Right lung (tissue), 5 donors: ENCODE measurements around the gene RNASE9. TPM values are rescaled to one million over a fixed set of nuclear protein-coding genes. Genes with fewer than 3 reads are reported as not detected.
"Not testable (repeated sequence)": the region's sequence is repeated elsewhere in the genome, so short reads cannot be mapped to it uniquely, and the experiment has no call there.

ENCODE experiments used
- DNase-seq, 2 donors: peaks; one replicate each; pipeline ENCODE4 v3.0.0-alpha.2; 2013
- polyA plus RNA-seq, 5 donors: library from polyadenylated mRNA; unstranded; fragments of 120-200 nt; gene quantifications; one replicate each; pipeline versions ENCODE4 v1.2.1 to v1.2.3, GENCODE V29; 2013; ENCODE audit warnings: inconsistent platforms in 1 of 5, low replicate concordance in 1 of 5; ENCODE audit not compliant: insufficient read length in 5 of 5, insufficient read depth in 1 of 5

Gene RNASE9
- polyA plus RNA-seq, 5 donors: not detected

DNA sequence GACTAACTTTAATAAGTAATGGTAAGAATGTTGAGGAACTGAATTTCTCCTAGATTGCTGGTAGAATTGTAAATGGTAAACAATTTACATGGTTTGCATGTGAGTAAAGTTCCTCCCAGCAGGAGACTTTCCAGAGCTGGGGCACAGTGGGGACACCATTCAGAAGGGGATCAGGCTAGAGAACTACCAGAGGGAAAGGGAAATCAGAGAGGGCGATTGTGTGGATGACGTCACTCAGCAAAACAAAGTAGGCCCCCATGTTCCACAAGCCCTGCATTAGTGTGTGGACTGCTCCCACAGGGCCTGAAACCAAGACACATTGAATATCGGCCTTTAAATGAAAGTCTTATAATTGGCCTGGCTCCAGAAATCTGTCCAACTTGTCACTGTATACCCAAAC, 17.5 kb upstream of the RNASE9 start:
- no peak for DNase-seq

DNA sequence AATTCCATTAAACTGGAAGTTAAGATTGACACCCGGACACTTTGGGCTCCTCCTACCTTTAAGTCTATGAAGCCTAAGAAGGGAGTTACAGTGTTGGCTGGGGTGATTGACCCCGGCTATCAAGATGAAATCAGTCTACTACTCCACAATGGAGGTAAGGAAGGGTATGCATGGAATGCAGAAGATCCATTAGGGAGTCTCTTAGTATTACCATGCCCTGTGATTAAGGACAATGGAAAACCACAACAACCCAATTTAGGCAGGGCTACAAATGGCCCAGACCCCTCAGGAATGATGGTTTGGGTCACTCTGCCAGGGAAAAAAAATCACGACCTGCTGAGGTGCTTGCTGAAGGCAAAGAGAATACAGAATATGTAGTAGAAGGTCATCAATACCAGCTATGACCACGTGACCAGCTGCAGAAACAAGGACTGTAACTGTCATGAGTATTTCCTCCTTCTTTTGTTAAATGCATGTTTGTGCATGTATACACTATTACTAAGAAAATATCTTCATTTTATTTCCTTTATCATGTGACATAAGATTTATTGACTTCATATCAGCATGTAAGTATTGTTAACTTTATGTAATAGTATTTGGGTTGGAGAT, 11.6 kb upstream of the RNASE9 start:
- DNase-seq: not testable (repeated sequence)

DNA sequence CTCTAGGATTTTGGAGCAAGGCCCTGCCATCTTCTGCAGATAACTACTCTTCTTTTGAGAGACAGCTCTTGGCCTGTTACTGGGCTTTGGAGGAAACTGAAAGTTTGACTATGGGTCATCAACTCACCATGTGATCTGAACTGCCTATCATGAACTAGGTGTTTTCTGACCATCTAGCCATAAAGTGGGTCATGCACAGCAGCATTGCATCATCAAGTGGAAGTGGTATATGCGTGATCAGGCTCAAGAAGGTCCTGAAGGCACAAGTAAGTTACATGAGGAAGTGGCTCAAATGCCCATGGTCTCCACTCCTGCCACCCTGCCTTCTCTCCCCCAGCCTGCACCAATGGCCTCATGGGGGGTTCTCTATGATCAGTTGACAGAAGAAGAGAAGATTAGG, 9.9 kb upstream of the RNASE9 start:
- DNase-seq: not testable (repeated sequence)

DNA sequence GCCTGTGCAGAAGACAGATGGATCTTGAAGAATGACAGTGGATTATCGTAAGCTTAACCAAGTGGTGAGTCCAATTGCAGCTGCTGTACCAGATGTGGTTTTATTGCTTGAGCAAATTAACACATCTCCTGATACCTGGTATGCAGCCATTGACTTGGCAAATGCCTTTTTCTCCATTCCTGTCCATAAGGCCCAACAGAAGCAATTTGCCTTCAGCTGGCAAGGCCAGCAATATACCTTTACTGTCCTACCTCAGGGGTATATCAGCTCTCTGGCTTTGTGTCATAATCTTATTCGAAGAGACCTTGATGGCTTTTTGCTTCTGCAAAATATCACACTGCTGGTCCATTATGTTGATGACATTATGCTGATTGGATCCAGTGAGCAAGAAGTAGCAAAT, 9.0 kb upstream of the RNASE9 start:
- DNase-seq: not testable (repeated sequence)

DNA sequence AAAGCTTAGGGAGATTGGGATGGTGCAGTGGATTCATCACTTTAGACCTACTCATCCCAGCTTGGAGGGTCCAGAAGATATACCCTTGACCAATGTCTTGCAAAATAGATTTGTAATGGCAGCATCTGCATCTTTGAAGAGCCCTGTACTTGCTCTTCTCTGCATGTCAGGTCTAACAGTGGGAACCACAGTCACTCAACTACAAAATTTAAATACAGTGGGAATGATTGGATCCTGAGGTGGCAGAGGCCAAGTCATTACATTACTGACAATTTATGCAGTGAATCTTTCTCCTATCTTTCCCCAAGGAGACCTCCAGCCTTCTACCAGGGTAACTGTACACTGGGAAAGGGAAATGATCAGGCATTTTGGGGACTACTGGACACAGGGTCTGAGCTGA, 8.2 kb upstream of the RNASE9 start:
- DNase-seq: no peak

DNA sequence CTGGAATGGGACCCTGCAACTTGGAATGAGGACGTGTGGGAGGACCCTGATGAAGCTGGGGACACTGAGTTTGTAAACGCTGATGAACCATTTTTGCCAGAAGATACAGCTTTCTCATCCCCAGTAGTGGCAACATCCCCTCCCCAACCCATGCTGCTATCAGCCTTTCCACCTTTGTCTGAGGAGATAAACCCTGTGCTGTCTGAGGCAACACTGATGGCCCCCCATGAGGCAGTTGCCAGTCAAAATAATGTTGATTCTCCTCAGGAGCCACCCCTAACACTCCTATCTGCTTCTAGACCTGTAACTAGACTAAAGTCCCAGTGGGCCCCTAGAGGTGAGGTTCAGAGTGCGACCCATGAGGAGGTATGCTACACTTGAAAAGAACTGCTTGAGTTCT, 7.5 kb upstream of the RNASE9 start:
- no peak for DNase-seq

DNA sequence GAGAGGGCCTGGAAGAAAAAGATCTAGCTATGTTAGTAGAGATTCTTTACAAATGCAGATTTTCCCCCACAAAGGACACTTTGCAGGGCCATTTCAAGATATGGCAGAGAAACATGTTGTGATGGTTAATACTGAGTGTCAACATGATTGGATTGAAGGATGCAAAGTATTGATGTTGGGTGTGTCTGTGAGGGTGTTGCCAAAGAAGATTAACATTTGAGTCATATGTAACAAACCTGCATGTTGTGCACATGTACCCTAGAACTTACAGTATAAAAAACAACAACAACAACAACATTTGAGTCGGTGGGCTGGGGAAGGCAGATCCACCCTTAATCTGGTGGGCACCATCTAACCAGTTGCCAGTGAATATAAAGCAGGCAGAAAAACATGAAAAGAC, 6.4 kb upstream of the RNASE9 start:
- not testable (repeated sequence) for DNase-seq

DNA sequence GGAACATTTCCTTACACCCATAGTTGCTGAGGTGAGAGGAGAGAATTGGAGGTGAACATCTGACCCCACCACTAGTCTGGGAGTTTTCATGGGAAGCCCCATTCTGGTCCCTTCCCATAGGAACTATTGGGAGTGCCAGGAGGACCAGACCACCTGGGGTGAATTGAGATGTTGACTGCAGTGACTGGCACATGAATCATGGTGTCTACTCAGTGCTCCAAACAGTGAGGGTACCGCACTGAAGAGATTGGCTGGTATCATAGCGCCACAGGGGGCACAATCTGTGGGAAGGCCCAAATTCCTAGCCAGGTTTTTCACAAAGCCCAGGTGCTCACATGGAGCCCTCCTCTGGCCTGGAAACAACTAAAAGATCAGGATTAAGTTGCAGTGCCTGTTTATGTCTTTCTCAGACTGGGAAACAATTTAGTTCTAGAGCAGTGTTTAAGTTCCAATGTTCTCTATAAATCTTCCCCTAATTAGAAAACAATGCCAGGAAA, 3.7 kb upstream of the RNASE9 start:
- DNase-seq: no peak

DNA sequence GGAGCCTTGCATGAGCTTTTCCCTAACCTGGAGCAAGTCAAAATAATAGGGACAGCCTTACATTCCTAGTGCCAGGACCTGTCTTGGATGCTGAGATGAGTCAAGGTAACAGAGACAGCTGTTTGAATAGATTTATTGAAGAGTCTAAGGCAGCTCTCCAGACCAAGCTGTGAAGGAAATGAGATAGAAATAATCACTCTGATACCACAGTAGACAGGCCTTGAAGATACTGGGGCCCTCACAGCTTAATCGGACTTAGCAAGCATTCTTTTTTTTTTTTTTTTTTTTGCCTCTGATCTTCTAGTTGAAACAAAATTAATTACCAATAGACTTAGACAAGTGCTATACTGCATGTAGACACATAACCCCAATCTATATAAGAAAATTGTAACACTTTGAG, 3.1 kb upstream of the RNASE9 start:
- no peak for DNase-seq

DNA sequence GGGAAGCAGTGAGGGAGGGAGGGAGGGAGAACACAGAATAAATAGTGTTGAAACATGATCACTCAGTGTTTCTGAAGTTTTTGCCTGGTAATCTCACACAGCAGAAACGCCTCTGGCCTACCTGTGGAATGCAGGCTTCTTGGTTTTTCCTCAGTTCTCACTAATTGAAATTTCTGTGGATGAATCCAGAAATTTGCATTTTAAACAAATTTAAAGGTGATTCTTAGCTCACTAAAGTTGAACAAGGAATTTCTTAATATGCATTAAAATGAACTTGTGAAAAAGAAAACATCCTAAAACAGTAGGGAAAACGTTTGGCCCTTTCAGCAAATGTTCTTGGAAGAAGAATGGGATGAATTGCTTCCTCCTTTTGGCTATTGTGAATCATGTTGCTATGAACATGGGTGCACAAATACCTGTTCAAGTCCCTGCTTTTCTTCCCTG, 1.4 kb downstream of the RNASE9 start:
- DNase-seq: no peak

DNA sequence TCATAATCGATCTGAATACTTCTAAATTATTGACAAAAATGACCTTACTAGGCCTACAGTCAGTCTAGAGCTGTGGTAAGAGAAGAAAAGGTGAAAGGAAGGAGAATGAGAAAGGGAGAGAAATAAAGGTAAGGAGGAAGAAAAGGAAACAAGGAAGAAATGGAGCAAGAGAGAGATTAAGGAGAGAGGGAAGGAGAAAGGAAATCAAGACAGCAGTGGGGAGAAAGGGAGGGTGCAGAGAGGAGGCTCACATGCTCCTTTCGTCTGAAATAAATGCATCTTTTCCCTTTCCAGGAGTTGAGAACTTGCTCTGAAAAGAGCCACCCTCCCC, 3.7 kb downstream of the RNASE9 start:
- no peak for DNase-seq

DNA sequence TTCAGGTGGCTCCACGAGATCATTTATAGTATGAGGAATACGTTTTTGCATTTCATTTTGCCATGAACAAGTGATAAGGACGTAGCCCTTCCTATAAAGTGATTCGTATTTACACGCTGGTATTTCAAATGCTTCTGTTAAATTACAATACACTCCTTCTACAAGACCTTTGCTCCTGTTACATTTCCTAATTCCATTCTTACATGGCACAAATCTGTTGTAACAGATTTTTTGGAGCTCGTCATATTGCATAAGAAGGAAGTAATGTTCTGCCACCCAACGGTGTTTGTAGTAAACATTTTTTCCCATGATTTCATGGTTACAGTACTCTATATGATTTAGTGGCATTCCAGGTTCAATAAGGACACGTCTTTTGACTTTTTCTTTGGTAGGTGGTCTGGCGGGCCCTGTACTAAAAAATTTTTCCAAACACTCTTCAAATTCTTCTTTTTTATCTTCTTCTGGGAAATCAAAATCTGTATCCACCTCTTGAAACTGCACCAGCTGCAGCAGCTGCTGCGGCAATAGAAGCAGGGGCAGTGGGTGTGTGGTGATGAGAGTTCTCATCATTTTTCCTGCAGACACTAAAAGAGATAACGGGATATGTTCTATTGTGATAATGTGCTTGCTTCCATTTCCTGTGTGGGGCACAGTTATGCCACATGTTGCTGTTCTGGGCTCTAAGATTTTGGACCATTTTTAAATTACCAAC, 4.2 kb downstream of the RNASE9 start:
- DNase-seq: no peak

DNA sequence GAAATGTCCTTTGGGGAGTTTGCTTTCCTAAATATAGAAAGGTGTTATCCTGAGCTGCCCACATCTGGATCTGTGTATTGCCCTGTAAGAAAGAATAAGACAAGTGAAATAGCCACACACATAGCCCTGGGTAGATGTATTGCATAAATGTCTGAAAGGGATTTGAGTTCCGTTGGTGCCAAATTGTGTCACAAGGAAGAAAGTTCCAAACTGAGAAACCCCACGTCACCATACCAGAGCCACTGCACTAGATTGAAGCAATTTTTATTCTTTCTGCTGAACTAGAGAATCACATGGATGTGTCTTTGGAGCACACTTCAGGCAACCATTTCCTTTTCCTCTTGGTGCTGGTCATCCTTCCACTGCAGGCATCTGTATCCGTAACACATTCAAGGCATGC, 5.0 kb downstream of the RNASE9 start:
- no peak for DNase-seq

DNA sequence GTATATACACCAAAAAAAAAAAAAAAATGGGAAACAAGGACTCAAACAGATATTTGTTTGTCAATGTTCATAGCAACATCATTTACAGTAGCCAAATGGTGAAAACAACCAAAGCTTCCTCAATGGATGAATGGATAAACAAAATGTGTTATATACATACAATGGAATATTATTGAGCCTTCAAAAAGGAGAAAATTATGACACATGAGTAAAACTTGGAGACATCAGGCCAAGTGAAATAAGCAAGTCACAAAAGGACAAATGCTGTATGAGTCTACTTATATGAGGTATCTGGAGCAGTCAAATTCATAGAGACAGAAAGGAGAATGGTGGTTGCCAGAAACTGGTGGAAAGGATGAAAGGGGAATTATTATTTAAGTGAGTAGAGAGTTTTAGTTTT, 7.8 kb downstream of the RNASE9 start:
- no peak for DNase-seq

DNA sequence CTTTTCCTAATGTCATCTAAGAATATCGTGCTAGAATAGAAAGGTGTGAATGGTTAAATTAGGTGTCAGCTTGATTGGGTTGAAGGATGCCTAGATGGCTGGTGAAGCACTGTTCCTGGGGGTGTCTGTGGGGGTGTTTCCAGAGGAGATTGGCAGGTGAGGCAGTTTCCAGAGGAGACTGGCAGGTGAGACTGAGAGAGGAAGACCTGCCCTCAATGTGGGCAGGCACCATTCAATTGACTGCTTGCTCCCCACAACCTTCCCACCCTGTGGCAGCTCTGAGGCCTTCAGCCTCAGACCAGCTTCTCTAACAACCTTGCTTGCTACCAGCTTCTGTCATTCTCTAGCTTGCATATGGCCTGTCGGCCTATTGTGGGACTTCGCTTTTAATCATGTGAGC, 9.2 kb downstream of the RNASE9 start:
- no peak for DNase-seq

DNA sequence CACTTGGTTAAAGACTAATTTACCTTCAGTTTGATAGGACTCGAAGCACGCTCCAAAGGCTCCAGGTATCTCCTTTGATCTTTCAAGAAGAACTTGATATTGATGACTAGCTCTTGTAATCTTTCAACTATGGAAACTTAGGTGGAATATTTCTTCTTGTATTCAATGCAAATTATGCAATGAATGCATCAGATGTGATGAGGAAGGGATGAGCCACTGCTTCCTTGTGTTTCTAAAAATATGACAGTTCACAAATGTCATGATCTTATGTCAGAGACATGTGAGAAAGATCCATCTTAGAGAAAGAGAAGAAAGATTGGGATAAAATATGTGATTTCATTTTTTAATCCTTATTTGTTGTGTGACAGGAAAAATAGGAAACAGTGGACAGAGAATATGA, 9.9 kb downstream of the RNASE9 start:
- no peak for DNase-seq

DNA sequence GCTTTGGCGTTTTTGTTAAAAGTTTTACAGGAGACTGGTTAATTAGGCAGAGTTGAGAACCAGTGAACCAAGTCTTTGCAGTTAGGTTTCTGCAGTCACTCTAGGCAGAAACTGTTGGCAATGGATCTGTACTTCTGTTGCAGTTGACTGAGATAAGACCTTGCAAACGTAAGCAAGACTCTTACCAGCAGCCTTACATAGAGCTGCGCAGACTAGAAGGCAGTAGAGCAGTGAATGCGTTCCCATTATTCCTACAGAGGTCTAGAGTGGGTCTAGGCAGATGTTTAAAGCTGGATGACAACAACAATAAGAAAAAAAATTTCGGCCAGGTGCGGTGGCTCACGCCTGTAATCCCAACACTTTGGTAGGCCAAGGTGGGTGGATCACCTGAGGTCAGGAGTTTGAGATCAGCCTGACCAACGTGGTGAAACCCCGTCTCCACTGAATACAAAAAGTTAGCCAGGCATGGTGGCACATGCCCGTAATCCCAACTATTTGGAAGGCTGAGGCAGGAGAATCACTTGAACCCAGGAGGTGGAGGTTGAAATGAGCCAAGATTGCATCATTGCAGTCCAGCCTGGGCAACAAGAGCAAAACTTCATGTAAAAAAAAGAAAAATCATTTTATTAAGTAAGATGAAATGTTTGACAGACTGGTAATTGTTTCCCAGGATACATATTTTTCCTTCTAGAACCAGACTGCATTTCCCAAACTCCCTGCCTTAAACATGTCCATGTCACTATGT, 12.3 kb downstream of the RNASE9 start:
- DNase-seq: no peak

DNA sequence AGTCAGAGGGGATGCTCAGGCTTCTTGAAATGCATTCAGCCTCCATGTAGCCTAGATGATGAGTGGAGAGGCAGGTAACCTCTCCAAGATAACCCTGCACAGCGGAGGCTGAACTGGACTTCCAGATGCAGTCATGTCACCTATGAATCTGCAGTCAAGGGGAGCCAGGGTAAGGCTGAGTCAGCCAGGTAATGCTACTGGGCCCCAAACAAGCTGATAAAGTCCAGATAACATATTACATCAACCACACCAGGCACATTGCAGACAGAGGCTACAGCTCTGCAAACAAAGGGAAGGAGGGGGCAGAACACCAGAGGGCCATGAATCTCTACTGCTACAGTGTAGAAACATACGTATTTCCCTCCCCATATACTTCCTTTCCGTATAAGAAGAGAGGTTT, 14.0 kb downstream of the RNASE9 start:
- DNase-seq: no peak

DNA sequence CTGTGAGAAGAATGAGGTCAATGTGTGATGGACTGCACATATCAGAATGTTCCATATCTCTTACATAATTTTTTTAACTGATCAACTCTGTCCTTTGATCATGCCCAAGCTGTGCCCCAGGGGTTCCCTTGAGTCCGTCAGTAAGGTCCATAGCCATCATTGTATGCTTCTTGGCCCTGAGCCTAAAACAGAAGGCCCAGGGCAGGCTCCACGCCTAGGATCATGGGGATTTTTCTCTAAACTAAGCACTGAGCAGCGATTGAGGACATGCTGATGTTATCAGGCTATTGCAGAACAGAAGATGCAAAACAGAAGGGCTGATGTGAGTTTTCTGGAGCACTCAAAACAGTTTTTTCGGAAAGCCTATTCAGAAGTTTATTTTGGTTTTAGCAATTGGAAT, 20.9 kb downstream of the RNASE9 start:
- DNase-seq: no peak

DNA sequence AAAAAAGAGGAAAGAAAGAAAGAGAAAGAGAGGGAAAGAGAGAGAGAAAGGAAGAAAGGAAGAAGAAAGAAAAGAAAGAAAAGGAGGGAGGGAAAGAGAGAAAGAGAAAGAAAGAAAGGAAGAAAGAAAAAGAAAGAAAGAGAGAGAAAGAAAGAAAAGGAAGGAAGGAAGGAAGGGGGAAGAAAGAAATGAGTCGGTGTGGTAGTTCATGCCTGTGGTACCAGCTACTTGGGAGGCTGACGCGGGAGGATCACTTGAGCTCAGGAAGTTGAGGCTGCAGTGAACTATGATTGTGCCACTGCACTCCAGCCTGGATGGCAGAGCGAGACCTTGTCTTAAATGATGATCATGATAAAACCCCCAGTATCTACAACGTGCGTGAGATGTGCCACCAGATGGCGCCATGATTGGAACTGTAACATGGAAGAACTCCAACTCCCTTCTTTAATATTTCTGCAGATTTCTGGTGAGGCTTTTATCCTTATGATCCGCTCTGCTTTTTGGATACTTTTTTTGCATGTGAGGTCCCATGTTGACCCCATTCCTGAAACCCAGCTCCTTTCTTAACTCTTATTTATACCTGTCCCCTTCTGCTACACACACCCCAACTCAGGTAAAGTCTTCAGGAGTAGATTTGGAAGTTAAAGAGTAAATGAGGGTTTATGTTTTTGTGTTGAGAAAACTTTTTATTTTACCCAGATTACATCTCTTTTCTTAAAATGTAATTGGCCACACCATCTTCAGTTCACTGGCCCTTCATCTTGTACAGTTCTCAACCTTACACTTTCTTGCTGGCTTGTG, 29.9 kb downstream of the RNASE9 start:
- DNase-seq: peak; percentile 47 to 58

DNA sequence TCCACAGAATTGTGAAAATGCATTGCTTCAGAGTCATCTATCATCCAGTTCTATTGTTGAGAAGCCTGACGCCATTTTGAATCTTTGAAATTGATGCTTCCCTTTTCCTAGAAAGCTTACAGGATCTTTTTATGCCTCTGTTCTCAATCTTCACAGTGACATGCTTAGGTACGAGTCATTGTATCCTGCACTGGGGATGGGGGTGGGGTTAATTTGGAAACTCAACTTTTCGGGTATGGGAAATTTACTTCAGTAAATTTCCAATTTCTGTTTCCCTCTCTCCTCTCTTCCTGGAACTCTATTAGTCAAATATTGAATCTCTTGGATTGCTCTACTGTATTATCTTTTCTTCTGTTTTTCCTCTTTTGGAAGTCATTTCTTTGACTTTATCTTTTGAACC, 31.0 kb downstream of the RNASE9 start:
- no peak for DNase-seq

DNA sequence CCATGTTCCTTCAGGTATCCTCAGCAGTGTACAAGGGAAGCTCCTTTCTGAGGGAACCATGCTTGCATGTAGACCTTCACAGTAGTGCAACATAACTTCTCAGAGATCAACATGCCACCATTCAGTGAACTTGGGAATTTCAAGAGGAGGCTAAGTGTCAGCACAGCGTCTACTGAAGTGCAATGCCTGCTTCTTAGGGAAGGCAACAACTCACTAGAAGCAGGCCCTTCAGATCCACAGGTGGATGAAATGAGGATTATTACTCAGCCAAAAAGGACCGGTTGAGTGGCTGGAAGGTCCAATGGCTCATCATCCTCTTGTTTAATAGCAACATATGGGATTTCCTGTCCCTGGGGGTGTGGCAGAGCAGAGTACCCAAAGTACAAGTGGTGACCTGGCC, 36.8 kb downstream of the RNASE9 start:
- DNase-seq: no peak
